Measurements from ENCODE around the gene UBE2I.
A peak's percentile ranks its signal among the peaks of the same experiment; 100 is the strongest.
"Not testable (repeated sequence)": the region's sequence is repeated elsewhere in the genome, so short reads cannot be mapped to it uniquely, and the experiment has no call there.

Gene UBE2I

GRCh38 chr16:1293921-1294656, 15.3 kb upstream of the UBE2I start:
- no peak for FAIRE-seq

- FAIRE-seq = no peak
These were observed 14.0 kb upstream of the UBE2I start for GRCh38 chr16:1295465-1295864.

GRCh38 chr16:1296688-1297017, 12.8 kb upstream of the UBE2I start:
- not testable (repeated sequence) for FAIRE-seq

- FAIRE-seq = peak; percentile 86
These were observed 12.3 kb upstream of the UBE2I start for GRCh38 chr16:1297018-1297696.

GRCh38 chr16:1298406-1298805, 11.0 kb upstream of the UBE2I start:
- no peak for FAIRE-seq

- FAIRE-seq = peak; percentile 21
These were observed 10.2 kb upstream of the UBE2I start for GRCh38 chr16:1299012-1299867.

GRCh38 chr16:1299868-1300203, 9.6 kb upstream of the UBE2I start:
- FAIRE-seq = no peak

GRCh38 chr16:1300664-1301476, 8.6 kb upstream of the UBE2I start:
- FAIRE-seq = no peak

- no peak for FAIRE-seq
These were observed 7.9 kb upstream of the UBE2I start for GRCh38 chr16:1301562-1301961.

GRCh38 chr16:1305823-1306222, 3.6 kb upstream of the UBE2I start:
- FAIRE-seq = no peak

- FAIRE-seq = no peak
These were observed 3.1 kb upstream of the UBE2I start for GRCh38 chr16:1306334-1306733.

- FAIRE-seq = no peak
These were observed 1.1 kb upstream of the UBE2I start for GRCh38 chr16:1308036-1308976.

GRCh38 chr16:1309888-1310831, 724 bp downstream of the UBE2I start:
- FAIRE-seq = no peak

GRCh38 chr16:1310832-1311200, 1.4 kb downstream of the UBE2I start:
- no peak for FAIRE-seq

GRCh38 chr16:1311212-1311737, 1.8 kb downstream of the UBE2I start:
- no peak for FAIRE-seq

GRCh38 chr16:1311738-1312466, 2.5 kb downstream of the UBE2I start:
- FAIRE-seq = no peak

- FAIRE-seq = no peak
These were observed 3.0 kb downstream of the UBE2I start for GRCh38 chr16:1312467-1312816.

- FAIRE-seq = no peak
These were observed 3.5 kb downstream of the UBE2I start for GRCh38 chr16:1312903-1313302.

- FAIRE-seq = no peak
These were observed 4.4 kb downstream of the UBE2I start for GRCh38 chr16:1313721-1314369.
